HepG2 (cell line): ENCODE data around the gene ZNF213. TPM values are rescaled to one million over a fixed set of nuclear protein-coding genes. Genes with fewer than 3 reads are reported as not detected.

Source experiments
- CBFB ChIP-seq: sonication (generic); formaldehyde crosslinking; IDR thresholded peaks from 2 replicates; pipeline ENCODE4 v1.4.0; 2020; ENCODE audit warnings: missing genetic modification reagents
- FUBP1 ChIP-seq: sonication (generic); formaldehyde crosslinking; IDR thresholded peaks from 2 replicates; pipeline ENCODE4 v1.5.1; 2020; ENCODE audit warnings: missing genetic modification reagents, mild to moderate bottlenecking, borderline replicate concordance
- KDM5B ChIP-seq: sonication (generic); formaldehyde crosslinking; IDR thresholded peaks from 2 replicates; pipeline ENCODE4 v1.4.0; 2020; ENCODE audit warnings: missing genetic modification reagents, mild to moderate bottlenecking, borderline replicate concordance
- POGZ ChIP-seq: sonication (generic); formaldehyde crosslinking; IDR thresholded peaks from 2 replicates; pipeline ENCODE4 v1.4.0; 2020; ENCODE audit warnings: mild to moderate bottlenecking, missing genetic modification reagents
- TFE3 ChIP-seq: IDR thresholded peaks from 2 replicates; pipeline ENCODE4 v1.6.1; 2016
- TGIF2 ChIP-seq: IDR thresholded peaks from 2 replicates; pipeline ENCODE4 v1.6.1; 2016; ENCODE audit warnings: control low read depth, missing compliant biosample characterization
- THAP7 ChIP-seq: sonication (generic); formaldehyde crosslinking; IDR thresholded peaks from 2 replicates; pipeline ENCODE4 v1.8.1; 2023; ENCODE audit warnings: mild to moderate bottlenecking, missing genetic modification reagents
- ZNF737 ChIP-seq: sonication (generic); formaldehyde crosslinking; IDR thresholded peaks from 2 replicates; pipeline ENCODE4 v1.5.0; 2020; ENCODE audit warnings: missing genetic modification reagents, mild to moderate bottlenecking, borderline replicate concordance
- ZNF83 ChIP-seq: sonication (generic); formaldehyde crosslinking; IDR thresholded peaks from 2 replicates; pipeline ENCODE4 v1.4.0; 2020; ENCODE audit warnings: missing genetic modification reagents, mild to moderate bottlenecking, borderline replicate concordance
- polyA plus RNA-seq, 8 experiments: library from polyadenylated mRNA; depleted of rRNA in 3 of 8; stranded (reverse) in 7 of 8; unstranded in 1 of 8; fragments of >200 nt; fragmentation: Illumina TruSeq in 4 of 8; extraction: Trizol in 4 of 8; gene quantifications; 2 replicates each; pipeline versions ENCODE4 v1.2.1 to v1.2.3, GENCODE V29; 2011 to 2016; ENCODE audit warnings: low read depth in 4 of 8, missing spikeins in 1 of 8, mixed read lengths in 1 of 8; ENCODE audit not compliant: insufficient read depth in 1 of 8
- total RNA-seq, 5 experiments: library from RNA; depleted of rRNA; stranded (reverse); fragments of >200 nt; fragmentation: Illumina TruSeq; extraction: Trizol; gene quantifications; 2 replicates each; pipeline ENCODE4 v1.2.3, GENCODE V29; 2016; ENCODE audit warnings: low read depth in 1 of 5
- TF ChIP-seq, protein P1 (sequence below): sonication (generic); formaldehyde crosslinking; IDR thresholded peaks from 2 replicates; pipeline ENCODE4 v1.4.0; 2020; ENCODE audit warnings: low read depth, missing genetic modification reagents
- TF ChIP-seq, protein P2 (sequence below): sonication (generic); formaldehyde crosslinking; IDR thresholded peaks from 2 replicates; pipeline ENCODE4 v1.5.0; 2020; ENCODE audit warnings: mild to moderate bottlenecking, missing genetic modification reagents
- TF ChIP-seq, protein P3 (sequence below): sonication (generic); formaldehyde crosslinking; IDR thresholded peaks from 2 replicates; pipeline ENCODE4 v1.5.0; 2020; ENCODE audit warnings: mild to moderate bottlenecking, missing genetic modification reagents, borderline replicate concordance

Gene ZNF213
- total and polyA plus RNA-seq, 2 of the 13 experiments (the other 11 are each of a cell fraction or from before 2014, with no cell fraction given), result 0.59 to 0.97 TPM

- no peak for TF ChIP-seq TFE3
- no peak for TF ChIP-seq ZNF83
- TF ChIP-seq POGZ (CRISPR knock-in tag), result no peak
- TF ChIP-seq FUBP1 (CRISPR knock-in tag), result no peak
- no peak for TF ChIP-seq TGIF2 (CRISPR knock-in tag)
- TF ChIP-seq ZNF737, result no peak
- TF ChIP-seq, protein P1, sequence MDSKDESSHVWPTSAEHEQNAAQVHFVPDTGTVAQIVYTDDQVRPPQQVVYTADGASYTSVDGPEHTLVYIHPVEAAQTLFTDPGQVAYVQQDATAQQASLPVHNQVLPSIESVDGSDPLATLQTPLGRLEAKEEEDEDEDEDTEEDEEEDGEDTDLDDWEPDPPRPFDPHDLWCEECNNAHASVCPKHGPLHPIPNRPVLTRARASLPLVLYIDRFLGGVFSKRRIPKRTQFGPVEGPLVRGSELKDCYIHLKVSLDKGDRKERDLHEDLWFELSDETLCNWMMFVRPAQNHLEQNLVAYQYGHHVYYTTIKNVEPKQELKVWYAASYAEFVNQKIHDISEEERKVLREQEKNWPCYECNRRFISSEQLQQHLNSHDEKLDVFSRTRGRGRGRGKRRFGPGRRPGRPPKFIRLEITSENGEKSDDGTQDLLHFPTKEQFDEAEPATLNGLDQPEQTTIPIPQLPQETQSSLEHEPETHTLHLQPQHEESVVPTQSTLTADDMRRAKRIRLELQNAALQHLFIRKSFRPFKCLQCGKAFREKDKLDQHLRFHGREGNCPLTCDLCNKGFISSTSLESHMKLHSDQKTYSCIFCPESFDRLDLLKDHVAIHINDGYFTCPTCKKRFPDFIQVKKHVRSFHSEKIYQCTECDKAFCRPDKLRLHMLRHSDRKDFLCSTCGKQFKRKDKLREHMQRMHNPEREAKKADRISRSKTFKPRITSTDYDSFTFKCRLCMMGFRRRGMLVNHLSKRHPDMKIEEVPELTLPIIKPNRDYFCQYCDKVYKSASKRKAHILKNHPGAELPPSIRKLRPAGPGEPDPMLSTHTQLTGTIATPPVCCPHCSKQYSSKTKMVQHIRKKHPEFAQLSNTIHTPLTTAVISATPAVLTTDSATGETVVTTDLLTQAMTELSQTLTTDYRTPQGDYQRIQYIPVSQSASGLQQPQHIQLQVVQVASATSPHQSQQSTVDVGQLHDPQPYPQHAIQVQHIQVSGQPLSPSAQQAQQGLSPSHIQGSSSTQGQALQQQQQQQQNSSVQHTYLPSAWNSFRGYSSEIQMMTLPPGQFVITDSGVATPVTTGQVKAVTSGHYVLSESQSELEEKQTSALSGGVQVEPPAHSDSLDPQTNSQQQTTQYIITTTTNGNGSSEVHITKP (CRISPR knock-in tag), result no peak
- TF ChIP-seq THAP7, result no peak
- TF ChIP-seq, protein P2, sequence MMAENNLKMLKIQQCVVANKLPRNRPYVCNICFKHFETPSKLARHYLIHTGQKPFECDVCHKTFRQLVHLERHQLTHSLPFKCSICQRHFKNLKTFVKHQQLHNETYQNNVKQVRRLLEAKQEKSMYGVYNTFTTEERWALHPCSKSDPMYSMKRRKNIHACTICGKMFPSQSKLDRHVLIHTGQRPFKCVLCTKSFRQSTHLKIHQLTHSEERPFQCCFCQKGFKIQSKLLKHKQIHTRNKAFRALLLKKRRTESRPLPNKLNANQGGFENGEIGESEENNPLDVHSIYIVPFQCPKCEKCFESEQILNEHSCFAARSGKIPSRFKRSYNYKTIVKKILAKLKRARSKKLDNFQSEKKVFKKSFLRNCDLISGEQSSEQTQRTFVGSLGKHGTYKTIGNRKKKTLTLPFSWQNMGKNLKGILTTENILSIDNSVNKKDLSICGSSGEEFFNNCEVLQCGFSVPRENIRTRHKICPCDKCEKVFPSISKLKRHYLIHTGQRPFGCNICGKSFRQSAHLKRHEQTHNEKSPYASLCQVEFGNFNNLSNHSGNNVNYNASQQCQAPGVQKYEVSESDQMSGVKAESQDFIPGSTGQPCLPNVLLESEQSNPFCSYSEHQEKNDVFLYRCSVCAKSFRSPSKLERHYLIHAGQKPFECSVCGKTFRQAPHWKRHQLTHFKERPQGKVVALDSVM (CRISPR knock-in tag), result no peak
- TF ChIP-seq, protein P3, sequence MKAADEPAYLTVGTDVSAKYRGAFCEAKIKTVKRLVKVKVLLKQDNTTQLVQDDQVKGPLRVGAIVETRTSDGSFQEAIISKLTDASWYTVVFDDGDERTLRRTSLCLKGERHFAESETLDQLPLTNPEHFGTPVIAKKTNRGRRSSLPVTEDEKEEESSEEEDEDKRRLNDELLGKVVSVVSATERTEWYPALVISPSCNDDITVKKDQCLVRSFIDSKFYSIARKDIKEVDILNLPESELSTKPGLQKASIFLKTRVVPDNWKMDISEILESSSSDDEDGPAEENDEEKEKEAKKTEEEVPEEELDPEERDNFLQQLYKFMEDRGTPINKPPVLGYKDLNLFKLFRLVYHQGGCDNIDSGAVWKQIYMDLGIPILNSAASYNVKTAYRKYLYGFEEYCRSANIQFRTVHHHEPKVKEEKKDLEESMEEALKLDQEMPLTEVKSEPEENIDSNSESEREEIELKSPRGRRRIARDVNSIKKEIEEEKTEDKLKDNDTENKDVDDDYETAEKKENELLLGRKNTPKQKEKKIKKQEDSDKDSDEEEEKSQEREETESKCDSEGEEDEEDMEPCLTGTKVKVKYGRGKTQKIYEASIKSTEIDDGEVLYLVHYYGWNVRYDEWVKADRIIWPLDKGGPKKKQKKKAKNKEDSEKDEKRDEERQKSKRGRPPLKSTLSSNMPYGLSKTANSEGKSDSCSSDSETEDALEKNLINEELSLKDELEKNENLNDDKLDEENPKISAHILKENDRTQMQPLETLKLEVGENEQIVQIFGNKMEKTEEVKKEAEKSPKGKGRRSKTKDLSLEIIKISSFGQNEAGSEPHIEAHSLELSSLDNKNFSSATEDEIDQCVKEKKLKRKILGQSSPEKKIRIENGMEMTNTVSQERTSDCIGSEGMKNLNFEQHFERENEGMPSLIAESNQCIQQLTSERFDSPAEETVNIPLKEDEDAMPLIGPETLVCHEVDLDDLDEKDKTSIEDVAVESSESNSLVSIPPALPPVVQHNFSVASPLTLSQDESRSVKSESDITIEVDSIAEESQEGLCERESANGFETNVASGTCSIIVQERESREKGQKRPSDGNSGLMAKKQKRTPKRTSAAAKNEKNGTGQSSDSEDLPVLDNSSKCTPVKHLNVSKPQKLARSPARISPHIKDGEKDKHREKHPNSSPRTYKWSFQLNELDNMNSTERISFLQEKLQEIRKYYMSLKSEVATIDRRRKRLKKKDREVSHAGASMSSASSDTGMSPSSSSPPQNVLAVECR, result peak; percentile 50; the same call in 1 of the 2 replicates
- TF ChIP-seq KDM5B (CRISPR knock-in tag), result no peak
- TF ChIP-seq CBFB (CRISPR knock-in tag), result no peak
These were observed 5.4 kb upstream of the ZNF213 start (continued) for GRCh38 chr16:3129137-3130131.
